ENCODE data around the gene TBX1.
A peak's percentile ranks its signal among the peaks of the same experiment; 100 is the strongest.

Gene TBX1

GRCh38 chr22:19730655-19731360 is 29.8 kb upstream of the TBX1 start:
- Histone ChIP-seq H3K9me3 (no peaks in the 10 kb centered on the region), H3K4me1 (no peaks in the 10 kb centered on the region), H3K27me3 (peaks cover 4% of the 10 kb centered on the region; the same call in 1 of the 2 replicates), H3K4me3 (ENCODE audit: low read depth, low read length) (peak overlapping the region; percentile 57), H3K36me3 (no peaks in the 10 kb centered on the region)
- peak; percentile 90 for TF ChIP-seq CTCF (IDR thresholded peaks at IDR 0.05; ENCODE audit: low read depth, low read length)
- peak; percentile 87 for DNase-seq

GRCh38 chr22:19731361-19732135 is 29.0 kb upstream of the TBX1 start:
- TF ChIP-seq CTCF (IDR thresholded peaks at IDR 0.05; ENCODE audit: low read depth, low read length), result no peak
- peaks cover 4% of the 10 kb centered on the region; the same call in 1 of the 2 replicates for H3K27me3 ChIP-seq
- H3K4me3 ChIP-seq (ENCODE audit: low read depth, low read length), result no peak overlapping the region

GRCh38 chr22:19732403-19733113 is 28.0 kb upstream of the TBX1 start:
- Histone ChIP-seq H3K4me1 (no peaks in the 10 kb centered on the region), H3K27me3 (peaks cover 4% of the 10 kb centered on the region; the same call in 1 of the 2 replicates), H3K4me3 (ENCODE audit: low read depth, low read length) (no peak overlapping the region), H3K36me3 (no peaks in the 10 kb centered on the region), H3K9me3 (no peaks in the 10 kb centered on the region)
- no peak for DNase-seq
- no peak for TF ChIP-seq CTCF (IDR thresholded peaks at IDR 0.05; ENCODE audit: low read depth, low read length)

More at GRCh38 chr22:19731361-19732135, 29.0 kb upstream of the TBX1 start:
- Histone ChIP-seq H3K36me3 (no peaks in the 10 kb centered on the region), H3K4me1 (no peaks in the 10 kb centered on the region), H3K9me3 (no peaks in the 10 kb centered on the region)
- no peak for DNase-seq

- H3K4me3 ChIP-seq (ENCODE audit: low read depth, low read length), result no peak overlapping the region
- TF ChIP-seq CTCF (IDR thresholded peaks at IDR 0.05; ENCODE audit: low read depth, low read length), result no peak
- H3K9me3 ChIP-seq, result no peaks in the 10 kb centered on the region
- no peak for DNase-seq
- H3K4me1 ChIP-seq, result no peaks in the 10 kb centered on the region
- H3K27me3 ChIP-seq, result no peaks in the 10 kb centered on the region
- no peaks in the 10 kb centered on the region for H3K36me3 ChIP-seq
Measured at GRCh38 chr22:19733755-19734154, 26.8 kb upstream of the TBX1 start.

GRCh38 chr22:19734163-19734562 is 26.4 kb upstream of the TBX1 start:
- no peak for DNase-seq
- H3K9me3 ChIP-seq, result no peaks in the 10 kb centered on the region
- H3K4me1 ChIP-seq, result no peaks in the 10 kb centered on the region
- H3K36me3 ChIP-seq, result no peaks in the 10 kb centered on the region
- H3K4me3 ChIP-seq (ENCODE audit: low read depth, low read length), result no peak overlapping the region
- no peak for TF ChIP-seq CTCF (IDR thresholded peaks at IDR 0.05; ENCODE audit: low read depth, low read length)
- H3K27me3 ChIP-seq, result no peaks in the 10 kb centered on the region
